C4-2B (cell line): ENCODE data around the gene COL8A2.
A peak's percentile ranks its signal among the peaks of the same experiment; 100 is the strongest.

ENCODE experiments used
- H3K27ac ChIP-seq: fragments of 450-650 bp; 2 replicates; pipeline ENCODE4 v1.5.1; 2017
- ZFX ChIP-seq: fragments of 450-650 bp; IDR thresholded peaks from 2 replicates; pipeline ENCODE4 v1.6.1; 2017
- TF ChIP-seq, protein P1 (sequence below): fragments of 450-650 bp; conservative IDR thresholded peaks from 2 replicates; pipeline ENCODE4 v1.5.1; 2017; ENCODE audit warnings: mild to moderate bottlenecking

The COL8A2 gene

GRCh38 chr1:36157115-36157903 is 32.3 kb upstream of the COL8A2 start:
- H3K27ac ChIP-seq: peak overlapping the region; percentile 98
- TF ChIP-seq ZFX: no peak
- TF ChIP-seq, protein P1, sequence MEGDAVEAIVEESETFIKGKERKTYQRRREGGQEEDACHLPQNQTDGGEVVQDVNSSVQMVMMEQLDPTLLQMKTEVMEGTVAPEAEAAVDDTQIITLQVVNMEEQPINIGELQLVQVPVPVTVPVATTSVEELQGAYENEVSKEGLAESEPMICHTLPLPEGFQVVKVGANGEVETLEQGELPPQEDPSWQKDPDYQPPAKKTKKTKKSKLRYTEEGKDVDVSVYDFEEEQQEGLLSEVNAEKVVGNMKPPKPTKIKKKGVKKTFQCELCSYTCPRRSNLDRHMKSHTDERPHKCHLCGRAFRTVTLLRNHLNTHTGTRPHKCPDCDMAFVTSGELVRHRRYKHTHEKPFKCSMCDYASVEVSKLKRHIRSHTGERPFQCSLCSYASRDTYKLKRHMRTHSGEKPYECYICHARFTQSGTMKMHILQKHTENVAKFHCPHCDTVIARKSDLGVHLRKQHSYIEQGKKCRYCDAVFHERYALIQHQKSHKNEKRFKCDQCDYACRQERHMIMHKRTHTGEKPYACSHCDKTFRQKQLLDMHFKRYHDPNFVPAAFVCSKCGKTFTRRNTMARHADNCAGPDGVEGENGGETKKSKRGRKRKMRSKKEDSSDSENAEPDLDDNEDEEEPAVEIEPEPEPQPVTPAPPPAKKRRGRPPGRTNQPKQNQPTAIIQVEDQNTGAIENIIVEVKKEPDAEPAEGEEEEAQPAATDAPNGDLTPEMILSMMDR: no peak

DNA sequence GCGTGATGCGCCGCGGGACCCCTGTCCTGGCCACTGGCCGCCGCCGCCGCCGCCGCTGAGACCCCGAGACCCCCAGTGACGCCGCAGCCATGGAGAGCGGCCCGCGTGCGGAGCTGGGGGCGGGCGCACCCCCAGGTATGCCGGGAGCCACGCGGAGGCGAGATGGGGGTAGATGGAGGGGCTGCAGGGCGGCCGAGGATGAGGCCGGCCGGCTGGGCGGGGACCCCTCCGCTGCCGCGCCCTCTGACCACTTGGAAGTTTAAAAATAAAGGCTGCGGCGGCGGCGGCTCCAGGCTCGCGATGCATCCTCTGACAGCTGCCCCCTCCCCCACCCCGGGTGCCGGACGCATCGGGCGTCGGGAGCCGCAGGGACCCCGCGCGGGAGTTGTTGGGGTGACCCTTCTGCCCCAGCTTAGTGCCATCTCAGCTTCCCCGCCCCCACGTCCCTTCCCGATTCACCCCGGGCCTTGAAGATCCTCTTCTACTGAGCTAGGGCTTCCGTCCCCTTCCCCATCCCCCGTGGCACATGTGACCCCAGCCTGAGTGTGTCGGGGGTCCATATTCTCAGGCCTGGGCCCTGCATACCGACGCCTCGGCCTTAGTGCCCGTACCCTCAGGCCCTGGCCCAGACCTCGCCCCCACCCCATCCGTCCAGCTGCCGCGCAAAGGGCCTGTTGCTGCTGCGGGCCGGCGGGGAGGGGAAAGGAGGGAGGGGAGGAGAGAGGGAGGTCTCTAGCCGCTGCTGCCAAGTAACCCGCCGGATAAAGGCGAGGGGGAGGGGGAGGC is 31.5 kb upstream of the COL8A2 start:
- peak overlapping the region; percentile 98 for H3K27ac ChIP-seq
- TF ChIP-seq, protein P1: no peak
- peak; percentile 66 for TF ChIP-seq ZFX

DNA sequence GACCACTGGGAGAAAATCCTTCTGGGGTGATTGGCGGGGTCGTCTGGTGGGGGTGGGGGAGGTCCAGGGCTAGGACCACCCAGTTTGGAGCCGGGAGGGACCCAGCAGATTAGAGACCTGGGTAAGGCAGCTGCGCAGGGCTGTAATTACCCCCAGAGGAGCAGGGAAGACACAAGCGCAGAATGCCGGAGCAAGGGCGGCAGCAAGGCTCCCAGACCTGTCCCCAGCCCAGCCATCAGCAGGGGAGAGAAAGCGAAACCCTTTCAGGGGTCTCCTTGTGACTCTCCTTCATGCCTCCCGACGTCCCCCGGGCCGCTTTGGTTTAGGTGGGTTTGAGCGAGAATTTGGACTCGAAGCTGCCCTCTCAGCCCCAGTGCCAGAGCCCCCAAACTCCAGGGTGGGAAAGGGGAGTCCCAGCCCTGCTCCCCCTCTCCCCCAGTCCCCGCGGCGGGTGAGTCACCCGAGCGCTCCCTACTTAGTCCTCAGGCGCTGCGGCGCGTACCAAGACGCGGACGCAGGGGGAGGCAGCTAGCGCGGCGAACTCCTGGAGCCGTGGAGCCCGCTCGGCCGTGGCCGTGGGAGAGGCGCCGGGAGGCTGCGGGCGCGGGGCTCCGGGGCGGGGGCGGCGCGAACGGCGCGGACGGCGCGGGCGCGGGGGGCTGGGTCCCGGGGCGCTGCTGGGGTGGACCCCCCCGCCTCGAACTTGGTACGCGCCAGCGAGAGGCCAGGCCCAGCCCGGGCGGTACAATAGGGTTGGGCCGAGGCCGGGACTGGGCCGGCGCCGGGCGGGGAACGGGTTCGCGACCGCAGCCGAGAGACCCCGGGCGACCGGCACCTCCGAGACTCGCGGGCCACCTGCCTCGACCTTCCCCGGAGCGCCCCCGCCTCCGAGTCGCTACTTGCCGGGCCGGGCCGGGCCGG is 30.6 kb upstream of the COL8A2 start, which contains the start of gene MAP7D1:
Gene MAP7D1, plus strand, starts transcription at position 753 of the 921 bp plus-strand sequence. CDS start 258 bp downstream, outside the sequence.
- TF ChIP-seq, protein P1: no peak
- TF ChIP-seq ZFX: no peak; the same call in none of the 2 replicates
- H3K27ac ChIP-seq: peak within 1 kb of the TSS; percentile 98

GRCh38 chr1:36154765-36155407 is 29.9 kb upstream of the COL8A2 start:
- peak overlapping the region; percentile 98 for H3K27ac ChIP-seq
- TF ChIP-seq, protein P1: no peak
- TF ChIP-seq ZFX: no peak

GRCh38 chr1:36154335-36154734 is 29.3 kb upstream of the COL8A2 start:
- no peak for TF ChIP-seq ZFX
- TF ChIP-seq, protein P1: no peak
- H3K27ac ChIP-seq: no peak overlapping the region

DNA sequence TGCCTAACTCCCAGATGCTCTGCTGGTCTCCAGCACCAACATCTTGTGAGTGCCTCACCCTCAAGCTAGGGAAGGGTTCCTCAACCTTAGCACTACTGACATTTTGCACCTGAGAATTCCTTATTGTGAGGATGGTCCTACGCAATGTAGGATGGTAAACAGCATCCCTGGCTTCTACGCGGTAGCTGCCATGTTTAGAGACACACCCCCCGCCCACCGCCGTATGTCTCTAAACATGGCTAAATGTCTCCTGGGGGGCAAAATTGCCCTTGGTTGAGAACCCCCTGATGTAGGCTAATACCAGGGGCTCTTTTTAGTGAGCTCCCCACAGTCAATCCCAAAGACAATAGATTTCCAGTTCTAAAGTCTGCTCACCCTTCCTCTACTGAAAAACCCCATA is 28.5 kb upstream of the COL8A2 start:
- H3K27ac ChIP-seq: no peak overlapping the region
- no peak for TF ChIP-seq ZFX
- TF ChIP-seq, protein P1: no peak
